ENCODE data around the gene BIN1.

BIN1 gene

GRCh38 chr2:127090281-127091120 is 16.5 kb downstream of the BIN1 start:
- FAIRE-seq = no peak

GRCh38 chr2:127089478-127090235 is 17.3 kb downstream of the BIN1 start:
- no peak for FAIRE-seq

- FAIRE-seq = no peak
Observed at GRCh38 chr2:127088706-127089105, 18.2 kb downstream of the BIN1 start.

DNA sequence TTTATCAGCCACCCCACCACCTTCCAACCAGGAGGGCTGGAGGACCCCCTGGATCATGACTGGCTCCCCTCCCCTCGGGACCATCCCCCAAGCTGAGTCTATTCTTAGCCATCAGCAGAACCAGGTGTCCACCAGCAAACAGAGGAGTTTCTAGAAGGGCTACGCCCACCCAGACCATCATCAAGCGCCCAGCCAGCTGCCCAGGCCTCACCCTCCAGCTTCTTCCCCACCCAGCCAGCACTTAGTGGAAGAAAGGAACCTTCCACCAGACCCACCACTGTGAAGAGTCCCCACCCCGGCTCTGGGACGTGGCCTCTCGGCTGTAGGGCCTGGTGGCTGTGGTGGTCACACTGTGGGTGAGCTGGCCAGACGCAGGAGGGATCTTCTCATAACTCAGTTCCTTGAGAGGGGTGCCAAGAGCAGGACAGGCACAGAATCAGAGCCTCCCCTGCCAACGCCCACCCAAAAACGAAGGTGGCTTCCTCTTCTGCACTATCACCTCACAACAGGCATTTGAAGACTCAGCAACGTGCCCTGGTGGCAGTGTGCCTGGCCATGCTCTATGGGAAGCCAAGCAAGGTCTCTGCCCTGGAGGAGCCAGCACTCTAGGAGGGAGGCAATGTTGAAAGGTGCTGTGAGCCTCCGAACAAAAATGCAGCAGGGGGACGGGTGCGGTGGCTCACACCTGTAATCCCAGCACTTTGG is 19.0 kb downstream of the BIN1 start:
- FAIRE-seq = no peak

DNA sequence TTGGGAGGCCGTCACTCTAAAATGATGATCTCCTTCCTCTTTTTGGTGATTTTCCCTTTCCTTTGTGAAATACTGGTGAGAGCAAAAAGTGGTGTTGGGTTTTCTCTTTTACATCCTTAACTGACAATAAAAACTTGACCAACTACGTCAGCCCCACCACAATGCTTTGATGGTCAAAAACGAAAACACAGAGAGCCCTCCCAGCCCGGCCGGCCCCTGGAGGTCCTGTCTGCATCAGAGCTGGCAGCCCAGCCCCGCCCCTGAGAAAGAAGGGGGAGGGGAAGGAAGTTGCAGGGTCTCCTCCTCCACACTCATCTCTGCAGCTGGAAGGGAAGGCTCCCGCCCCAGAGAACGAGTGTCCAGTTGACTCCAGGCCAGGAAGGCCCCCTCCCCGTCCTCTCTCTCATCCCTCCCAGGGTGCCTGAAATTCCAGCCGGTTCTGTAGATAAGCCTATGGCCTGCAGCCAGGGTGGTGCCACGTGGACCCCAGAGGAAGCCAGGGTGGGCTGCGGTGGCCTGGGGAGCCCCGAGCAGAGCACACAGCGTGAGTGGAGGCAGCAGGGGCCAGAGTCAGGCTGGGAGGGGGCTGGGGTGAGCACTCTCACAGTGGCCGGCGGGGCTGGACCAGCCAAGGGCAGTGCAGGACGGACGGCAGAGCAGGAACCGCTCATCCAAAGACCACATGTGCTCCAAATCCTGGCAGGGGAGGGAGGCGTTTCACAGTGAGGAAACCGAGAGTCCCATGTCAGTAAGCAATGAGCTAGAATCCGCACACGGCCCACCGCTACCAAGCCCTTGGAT is 19.8 kb downstream of the BIN1 start:
- FAIRE-seq = no peak

- FAIRE-seq = no peak
Observed at GRCh38 chr2:127085317-127085681, 21.7 kb downstream of the BIN1 start.

- FAIRE-seq = no peak
Observed at GRCh38 chr2:127084611-127085316, 22.2 kb downstream of the BIN1 start.

DNA sequence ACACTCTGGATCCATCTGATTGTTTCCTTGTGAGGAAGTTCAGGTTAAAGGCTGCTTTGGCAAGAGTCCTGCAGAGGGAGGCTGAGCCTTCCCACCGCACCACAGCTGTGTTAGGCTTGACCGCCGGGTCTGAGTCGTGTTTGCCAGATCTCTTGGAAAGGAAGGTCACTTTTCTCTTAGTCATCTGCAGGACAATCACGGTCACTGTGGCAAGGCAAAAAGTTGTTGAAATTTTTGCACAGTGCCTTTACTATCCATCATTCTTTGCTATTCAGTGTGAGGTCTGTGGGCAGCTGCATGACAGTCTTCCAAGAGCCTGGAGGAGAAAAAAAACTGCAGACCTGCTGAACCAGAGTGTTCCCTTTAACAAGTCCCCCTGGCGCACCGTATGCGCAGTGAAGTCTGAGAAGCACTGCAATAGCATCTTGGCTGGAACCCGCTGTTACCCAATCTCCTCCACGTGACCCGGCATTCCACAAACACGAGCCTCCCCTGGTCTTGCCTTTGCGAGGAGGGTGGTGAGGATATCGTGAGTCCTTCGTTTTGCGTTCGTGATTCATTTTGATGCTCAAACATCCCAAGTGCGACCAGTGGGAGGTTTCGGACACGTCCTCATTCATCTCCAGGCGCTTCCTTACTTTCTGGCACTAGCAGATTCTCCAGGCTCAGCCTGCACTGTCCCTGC is 23.0 kb downstream of the BIN1 start:
- no peak for FAIRE-seq

DNA sequence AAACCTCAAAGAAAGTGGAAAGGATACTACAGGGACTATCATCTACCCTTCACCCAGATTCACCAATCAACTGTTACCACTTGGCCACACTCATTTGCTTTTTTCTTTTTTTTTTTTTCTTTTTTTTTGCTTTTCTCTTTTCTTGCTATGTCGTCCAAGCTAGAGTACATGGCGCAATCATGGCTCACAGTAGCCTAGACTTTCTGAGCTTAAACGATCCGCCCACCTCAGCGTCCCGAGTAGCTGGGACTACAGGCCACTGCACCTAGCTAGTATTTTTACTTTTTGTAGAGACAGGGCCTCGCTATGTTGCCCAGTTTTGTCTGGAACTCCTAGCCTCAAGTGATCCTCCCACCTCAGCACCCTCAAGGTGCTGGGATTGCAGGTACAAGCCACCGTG is 24.0 kb downstream of the BIN1 start:
- no peak for FAIRE-seq

DNA sequence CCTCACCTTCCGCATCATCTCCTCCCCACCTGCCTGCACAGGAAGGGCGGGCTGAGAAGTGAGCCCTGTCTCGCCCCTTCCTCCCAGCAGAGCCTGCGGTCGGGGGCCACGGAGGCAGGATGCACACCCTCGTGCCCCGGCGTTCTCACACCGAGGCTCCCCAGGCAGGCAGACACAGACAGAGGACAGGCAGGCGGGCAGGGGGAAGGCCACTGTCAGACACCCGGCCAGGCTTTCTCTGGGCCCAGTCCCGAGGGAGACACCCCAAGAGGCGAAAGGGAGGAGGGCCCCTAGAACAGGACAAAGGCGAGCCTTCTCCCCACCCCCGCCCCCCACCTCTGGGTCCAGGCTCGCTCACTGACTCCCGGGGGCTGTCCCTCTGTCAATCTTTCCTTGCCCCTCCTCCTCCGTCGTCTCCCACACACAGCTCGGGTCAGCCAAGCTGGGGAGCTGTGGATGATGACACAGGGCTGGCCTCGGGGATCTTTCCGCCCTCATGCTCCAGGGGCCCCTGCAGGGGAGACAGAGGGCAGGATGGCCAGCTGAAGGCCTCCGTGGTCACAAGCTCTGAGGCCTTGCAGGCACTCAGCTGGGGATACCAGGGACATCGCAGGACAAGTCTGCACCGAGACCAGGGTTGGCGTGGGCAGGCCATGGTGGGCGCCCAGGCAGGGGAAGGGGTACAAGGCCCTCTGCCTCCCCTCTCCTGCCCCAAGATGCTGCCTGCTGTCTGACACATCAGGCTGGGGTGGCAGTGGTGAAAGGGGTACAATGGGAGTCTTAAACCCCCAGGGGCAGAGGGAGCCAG is 24.9 kb downstream of the BIN1 start:
- FAIRE-seq = no peak

- FAIRE-seq = no peak
Observed at GRCh38 chr2:127080938-127081755, 25.8 kb downstream of the BIN1 start.

DNA sequence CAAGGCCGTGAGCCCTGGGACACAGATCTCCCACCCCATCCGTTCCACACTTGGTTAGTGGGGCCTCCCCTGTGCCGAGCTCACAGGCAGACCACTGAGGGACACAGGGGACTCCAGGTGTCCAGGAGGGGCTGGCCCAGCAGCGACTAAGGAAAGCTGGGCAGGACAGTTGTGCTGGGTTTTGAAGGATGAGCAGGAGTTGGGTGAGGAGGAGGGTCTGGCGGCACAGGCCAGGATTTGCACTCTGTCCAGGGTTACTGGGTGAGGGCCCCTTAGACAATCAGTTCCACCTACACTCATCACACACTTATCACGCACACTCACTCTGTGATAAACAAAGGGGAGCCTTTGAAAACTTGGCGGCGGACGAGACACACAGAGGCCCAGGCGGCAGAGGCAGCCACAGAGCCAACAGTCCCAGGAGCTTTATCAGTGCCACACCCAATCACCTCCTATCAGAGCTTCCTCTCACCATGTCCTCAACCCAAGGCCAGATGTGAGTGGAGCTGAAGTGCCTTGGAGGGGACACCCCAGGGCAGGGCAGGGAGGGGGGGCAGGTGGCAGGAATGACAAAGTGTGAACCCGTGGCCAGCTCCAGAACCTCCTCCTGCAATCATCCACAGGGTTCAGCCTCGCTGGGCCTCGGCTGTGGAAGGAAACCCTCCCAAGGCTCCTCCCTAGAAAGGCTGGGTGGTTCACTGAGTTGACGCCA is 26.6 kb downstream of the BIN1 start:
- FAIRE-seq = no peak

- FAIRE-seq = no peak
Observed at GRCh38 chr2:127079358-127079920, 27.5 kb downstream of the BIN1 start.

- no peak for FAIRE-seq
Observed at GRCh38 chr2:127078666-127079270, 28.2 kb downstream of the BIN1 start.

DNA sequence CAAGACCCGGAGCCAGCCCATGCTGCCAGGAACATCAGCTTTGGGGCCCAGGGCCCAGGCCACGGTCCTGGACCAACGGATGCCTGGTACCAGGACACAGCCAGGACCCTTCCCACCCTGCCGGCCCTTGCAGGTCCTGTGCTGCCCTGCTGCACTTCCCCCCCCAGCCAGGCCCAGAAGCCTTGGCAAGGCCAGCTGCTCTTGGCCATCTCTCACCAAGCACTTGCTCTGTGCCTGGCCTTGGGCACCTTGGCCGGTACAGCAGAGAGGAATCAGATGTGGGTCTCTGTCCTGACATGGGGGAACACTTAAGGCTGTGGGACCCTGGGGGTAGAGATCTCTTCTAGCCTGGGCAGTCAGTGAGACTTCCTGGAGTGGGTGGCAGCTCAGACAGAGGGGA is 28.9 kb downstream of the BIN1 start:
- no peak for FAIRE-seq

DNA sequence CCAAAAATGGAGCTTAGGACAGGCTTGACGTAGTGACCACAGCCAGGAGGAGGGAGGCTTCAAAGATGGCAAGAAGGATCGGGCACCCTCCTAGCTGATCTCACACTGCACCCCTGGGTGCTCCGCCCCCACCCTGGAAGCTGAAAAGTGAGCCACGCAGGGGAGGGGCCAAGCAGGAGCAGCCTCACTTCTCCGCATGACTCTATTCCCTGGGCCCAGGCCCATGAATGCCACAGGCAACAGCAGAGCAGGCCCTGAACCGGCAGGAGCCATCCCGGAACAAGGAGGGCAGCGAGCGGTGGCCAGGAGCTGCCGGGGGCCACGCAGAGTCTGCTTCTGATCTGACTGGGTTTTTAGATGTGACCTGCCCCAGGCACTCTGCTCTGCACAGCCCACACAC is 30.0 kb downstream of the BIN1 start:
- no peak for FAIRE-seq

DNA sequence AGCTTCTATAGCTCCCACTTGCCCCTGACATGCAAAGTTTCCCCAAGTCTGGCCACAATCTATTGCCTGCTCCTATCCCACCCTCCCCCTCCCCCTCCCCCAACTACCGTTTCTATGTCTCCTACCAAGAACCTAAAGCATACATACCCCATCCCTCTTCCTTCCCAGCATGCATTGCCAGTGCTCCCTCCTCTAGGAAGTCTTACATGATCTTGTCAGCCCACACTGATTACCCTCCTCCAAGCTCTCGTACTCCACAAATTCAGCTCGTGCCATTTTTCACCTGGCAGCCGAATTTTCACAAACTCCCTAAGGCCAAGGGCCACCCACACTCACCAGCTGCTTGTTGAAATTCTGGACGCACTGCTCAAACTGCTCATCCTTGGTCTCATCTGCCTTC is 30.7 kb downstream of the BIN1 start:
- FAIRE-seq = no peak

DNA sequence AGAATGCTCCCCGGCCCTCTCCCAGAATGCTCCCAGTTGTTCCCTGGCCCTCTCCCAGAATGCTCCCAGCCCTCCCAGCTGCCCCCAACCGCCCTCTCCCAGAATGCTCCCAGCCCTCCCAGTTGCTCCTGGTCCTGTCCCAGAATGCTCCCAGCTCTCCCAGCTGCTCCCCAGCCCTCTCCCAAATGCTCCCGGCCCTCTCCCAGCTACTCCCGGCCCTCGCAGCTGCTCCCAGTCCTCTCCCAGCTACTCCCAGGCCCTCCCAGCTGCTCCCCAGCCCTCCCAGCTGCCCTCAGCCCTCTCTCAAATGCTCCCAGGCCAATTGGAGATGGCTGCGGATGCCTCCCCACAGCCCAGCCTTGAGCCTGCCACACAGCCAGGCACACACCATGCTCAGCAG is 31.1 kb downstream of the BIN1 start:
- FAIRE-seq = no peak
